Measurements from ENCODE around the gene CCDC159.

DNA sequence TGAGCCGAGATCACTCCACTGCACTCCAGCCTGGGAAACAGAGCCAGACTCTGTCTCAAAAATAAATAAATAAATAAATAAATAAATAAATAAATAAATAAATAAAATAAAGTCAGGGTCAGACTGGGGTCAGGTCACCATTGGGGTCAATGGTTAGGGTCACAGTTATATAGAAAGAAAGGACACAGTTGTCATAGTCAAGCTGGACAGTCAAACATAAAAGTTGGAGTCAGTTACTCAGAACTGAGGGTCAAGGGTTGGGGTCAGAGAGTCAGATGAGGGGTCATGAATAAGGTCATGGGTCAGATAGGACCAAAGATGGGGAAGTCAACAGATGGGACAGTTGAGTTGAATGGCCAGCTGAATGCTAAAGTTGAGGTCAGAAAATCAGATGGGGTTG, 54.5 kb downstream of the CCDC159 start:
- TF ChIP-seq, protein P1, sequence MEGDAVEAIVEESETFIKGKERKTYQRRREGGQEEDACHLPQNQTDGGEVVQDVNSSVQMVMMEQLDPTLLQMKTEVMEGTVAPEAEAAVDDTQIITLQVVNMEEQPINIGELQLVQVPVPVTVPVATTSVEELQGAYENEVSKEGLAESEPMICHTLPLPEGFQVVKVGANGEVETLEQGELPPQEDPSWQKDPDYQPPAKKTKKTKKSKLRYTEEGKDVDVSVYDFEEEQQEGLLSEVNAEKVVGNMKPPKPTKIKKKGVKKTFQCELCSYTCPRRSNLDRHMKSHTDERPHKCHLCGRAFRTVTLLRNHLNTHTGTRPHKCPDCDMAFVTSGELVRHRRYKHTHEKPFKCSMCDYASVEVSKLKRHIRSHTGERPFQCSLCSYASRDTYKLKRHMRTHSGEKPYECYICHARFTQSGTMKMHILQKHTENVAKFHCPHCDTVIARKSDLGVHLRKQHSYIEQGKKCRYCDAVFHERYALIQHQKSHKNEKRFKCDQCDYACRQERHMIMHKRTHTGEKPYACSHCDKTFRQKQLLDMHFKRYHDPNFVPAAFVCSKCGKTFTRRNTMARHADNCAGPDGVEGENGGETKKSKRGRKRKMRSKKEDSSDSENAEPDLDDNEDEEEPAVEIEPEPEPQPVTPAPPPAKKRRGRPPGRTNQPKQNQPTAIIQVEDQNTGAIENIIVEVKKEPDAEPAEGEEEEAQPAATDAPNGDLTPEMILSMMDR (IDR thresholded peaks at IDR 0.05), result no peak
- TF ChIP-seq EZH2 (IDR thresholded peaks at IDR 0.05; ENCODE audit: borderline replicate concordance, insufficient read depth, low read depth, low read length, poor library complexity, severe bottlenecking), result no peak

Measured in B cell (primary cell).